K562 (cell line): Measurements from ENCODE around the gene ELOVL5. TPM values are rescaled to one million over a fixed set of nuclear protein-coding genes. Genes with fewer than 3 reads are reported as not detected.
A peak's percentile ranks its signal among the peaks of the same experiment; 100 is the strongest.

Experiments
- ATAC-seq: fragments of 200-7000 bp; cut with Tn5 transposase; 3 replicates; pipeline ENCODE4 v1.9.1; 2020; ENCODE audit warnings: moderate library complexity
- BruUV-seq: library from RNA; stranded (reverse); fragments of 400-500 nt; replicated peaks from 2 replicates; lab custom pipeline; 2021; lab: Mats Ljungman, UMichigan
- CTCF ChIA-PET: fragments of 300-600 bp; formaldehyde crosslinking; extraction: SDS; loops from one replicate; lab custom pipeline; 2021; ENCODE audit warnings: low intra/inter-chr PET ratio; lab: Yijun Ruan, JAX
- POLR2A ChIA-PET: fragments of 300-600, 350-650 bp; sonication (Branson Sonifier 250); formaldehyde crosslinking; extraction: SDS; loops from one replicate; lab custom pipeline; 2021; ENCODE audit warnings: antibody characterized with exemption, inconsistent platforms; lab: Yijun Ruan, JAX
- DNase-seq, 4 experiments: peaks; one replicate each; pipeline versions ENCODE4 v3.0.0 to v3.0.0-alpha.2; 2011 to 2018; ENCODE audit warnings: low spot score in 3 of 4, mixed read lengths in 3 of 4; ENCODE audit errors: extremely low read depth in 1 of 4
- FAIRE-seq: peaks from 2 replicates; lab custom pipeline; 2011; peaks lifted over from hg19 to GRCh38; lab: Jason Lieb, UNC
- H2AFZ ChIP-seq: 2 replicates; pipeline ENCODE4 v1.6.0; 2011; ENCODE audit warnings: low read depth, low read length, control low read depth, inconsistent platforms
- H3K27ac ChIP-seq: fragments of 200-600 bp; 3 replicates; pipeline ENCODE4 v1.8.0; 2011; ENCODE audit warnings: low read depth, mild to moderate bottlenecking, control low read depth, inconsistent platforms, low read length, moderate library complexity, mixed read lengths; ENCODE audit errors: extremely low read depth
- H3K27me3 ChIP-seq, 2 experiments: fragments of 300-600 bp in 1 of 2; 2 replicates in 1 of 2; 3 replicates in 1 of 2; pipeline versions ENCODE4 v1.6.0 to v1.8.0; 2011; ENCODE audit warnings: inconsistent platforms in 2 of 2, low read length in 2 of 2, mild to moderate bottlenecking in 1 of 2, mixed read lengths in 1 of 2, moderate library complexity in 1 of 2; ENCODE audit not compliant: control insufficient read depth in 2 of 2, insufficient read depth in 2 of 2
- H3K36me3 ChIP-seq: fragments of 300-600 bp; 3 replicates; pipeline ENCODE4 v1.8.0; 2011; ENCODE audit warnings: mild to moderate bottlenecking, low read length, inconsistent platforms; ENCODE audit not compliant: control insufficient read depth, insufficient read depth
- H3K4me1 ChIP-seq, 2 experiments: fragments of 200-600 bp in 1 of 2; replicated peaks in 1 of 2; 2 replicates in 1 of 2; 3 replicates in 1 of 2; pipeline versions ENCODE4 v1.5.1 to v1.8.0; 2011; ENCODE audit warnings: inconsistent platforms in 2 of 2, low read length in 2 of 2, mild to moderate bottlenecking in 1 of 2, mixed read lengths in 1 of 2, moderate library complexity in 1 of 2; ENCODE audit not compliant: control insufficient read depth in 2 of 2, insufficient read depth in 2 of 2
- H3K4me2 ChIP-seq: 2 replicates; pipeline ENCODE4 v1.6.1; 2011; ENCODE audit warnings: low read length, control low read depth, inconsistent platforms, mixed read lengths; ENCODE audit not compliant: insufficient read depth
- H3K4me3 ChIP-seq: fragments of 200-600 bp; sonication (generic), shearing (Covaris generic); 2 replicates; pipeline ENCODE4 v1.5.1; 2016; ENCODE audit warnings: control low read depth, inconsistent platforms
- H3K79me2 ChIP-seq: fragments of 200-600 bp; 3 replicates; pipeline ENCODE4 v1.8.0; 2011; ENCODE audit warnings: low read length, inconsistent platforms; ENCODE audit not compliant: control insufficient read depth, insufficient read depth
- H3K9ac ChIP-seq, 2 experiments: 2 replicates each; pipeline versions ENCODE4 v1.6.0 to v1.6.1; 2011; ENCODE audit warnings: low read depth in 2 of 2, low read length in 2 of 2, control low read depth in 1 of 2, inconsistent platforms in 1 of 2, mild to moderate bottlenecking in 1 of 2, mixed read lengths in 1 of 2; ENCODE audit not compliant: insufficient read depth in 1 of 2
- H3K9me1 ChIP-seq: one replicate; pipeline ENCODE4 v1.6.0; 2011; ENCODE audit warnings: inconsistent platforms, mild to moderate bottlenecking, low read length, moderate library complexity; ENCODE audit not compliant: control insufficient read depth, insufficient read depth
- H3K9me3 ChIP-seq: replicated peaks from 2 replicates; pipeline ENCODE4 v1.5.1; 2011; ENCODE audit warnings: low read depth, low read length, inconsistent platforms; ENCODE audit not compliant: control insufficient read depth, insufficient read depth
- H4K20me1 ChIP-seq: replicated peaks from 2 replicates; pipeline ENCODE4 v1.6.1; 2011; ENCODE audit warnings: low read length, inconsistent platforms, mixed read lengths; ENCODE audit not compliant: control insufficient read depth, insufficient read depth
- BHLHE40 ChIP-seq: IDR thresholded peaks from 2 replicates; pipeline ENCODE4 v1.6.1; 2011; ENCODE audit warnings: low read length, improper control_type of control experiment
- CBFA2T3 ChIP-seq: fragments of 450-650 bp; IDR thresholded peaks from 2 replicates; pipeline ENCODE4 v1.6.1; 2017
- FOSL1 ChIP-seq: fragments of 200-800 bp; sonication (Bioruptor generic); conservative IDR thresholded peaks from 2 replicates; pipeline ENCODE4 v1.6.1; 2016; ENCODE audit warnings: missing genetic modification characterization, missing compliant biosample characterization
- GABPB1 ChIP-seq: sonication (generic); formaldehyde crosslinking; IDR thresholded peaks from 2 replicates; pipeline ENCODE4 v1.8.0; 2022; ENCODE audit warnings: mild to moderate bottlenecking, missing genetic modification reagents
- HDAC3 ChIP-seq: fragments of 450-650 bp; IDR thresholded peaks from 2 replicates; pipeline ENCODE4 v1.6.1; 2018; ENCODE audit warnings: borderline replicate concordance, mild to moderate bottlenecking, moderate library complexity; ENCODE audit not compliant: partially characterized antibody
- HES1 ChIP-seq: fragments of 450-650 bp; IDR thresholded peaks from 2 replicates; pipeline ENCODE4 v1.6.1; 2016; ENCODE audit warnings: low read depth, mild to moderate bottlenecking, moderate library complexity
- HLTF ChIP-seq: fragments of 450-650 bp; IDR thresholded peaks from 2 replicates; pipeline ENCODE4 v1.6.1; 2016
- HMBOX1 ChIP-seq: sonication (generic); IDR thresholded peaks from 2 replicates; pipeline ENCODE4 v1.6.1; 2016
- JUND ChIP-seq, 2 experiments: IDR thresholded peaks; 2 replicates in 1 of 2; 3 replicates in 1 of 2; pipeline ENCODE4 v1.6.1; 2011; ENCODE audit warnings: borderline replicate concordance in 2 of 2, low read depth in 2 of 2, low read length in 2 of 2, improper control_type of control experiment in 1 of 2, missing biosample characterization in 1 of 2, missing genetic modification characterization in 1 of 2, missing genetic modification reagents in 1 of 2
- LCOR ChIP-seq: sonication (generic); formaldehyde crosslinking; IDR thresholded peaks from 2 replicates; pipeline ENCODE4 v1.8.0; 2022; ENCODE audit warnings: mild to moderate bottlenecking, missing genetic modification reagents
- MEF2A ChIP-seq: IDR thresholded peaks from 2 replicates; pipeline ENCODE4 v1.6.1; 2011; ENCODE audit warnings: low read depth, mild to moderate bottlenecking, low read length, moderate library complexity; ENCODE audit not compliant: control insufficient read depth
- MLX ChIP-seq, 2 experiments: fragments of 450-650 bp in 1 of 2; sonication (generic) in 1 of 2; formaldehyde crosslinking; conservative IDR thresholded peaks; 2 replicates each; pipeline versions ENCODE4 v1.4.0 to v1.8.1; 2020 to 2022; ENCODE audit warnings: mild to moderate bottlenecking in 1 of 2, missing genetic modification reagents in 1 of 2
- POLR2B ChIP-seq: fragments of 450-650 bp; IDR thresholded peaks from 2 replicates; pipeline ENCODE4 v1.6.1; 2018; ENCODE audit warnings: low read depth; ENCODE audit not compliant: partially characterized antibody
- SMAD4 ChIP-seq: fragments of 250-450 bp; sonication (Bioruptor Pico); conservative IDR thresholded peaks from 2 replicates; pipeline ENCODE4 v1.8.0; 2021; ENCODE audit warnings: inconsistent platforms, mild to moderate bottlenecking, moderate library complexity
- ZFX ChIP-seq: sonication (generic); formaldehyde crosslinking; IDR thresholded peaks from 2 replicates; pipeline ENCODE4 v1.8.0; 2022; ENCODE audit warnings: mild to moderate bottlenecking, missing genetic modification reagents, moderate library complexity
- ZNF140 ChIP-seq: fragments of 250-450 bp; sonication (Bioruptor Pico); IDR thresholded peaks from 2 replicates; pipeline ENCODE4 v1.8.0; 2021; ENCODE audit warnings: moderate library complexity, mild to moderate bottlenecking, inconsistent platforms
- ZNF449 ChIP-seq: fragments of 250-450 bp; sonication (Bioruptor Pico); IDR thresholded peaks from 2 replicates; pipeline ENCODE4 v1.8.0; 2022; ENCODE audit warnings: moderate library complexity, mild to moderate bottlenecking, inconsistent platforms
- ZNF778 ChIP-seq: fragments of 450-650 bp; formaldehyde crosslinking; IDR thresholded peaks from 2 replicates; pipeline ENCODE4 v1.4.0; 2020; ENCODE audit warnings: mild to moderate bottlenecking, moderate library complexity
- WGBS: fragments of 100-300 bp; shearing (Covaris generic); methylation state at CpG from one replicate; pipeline ENCODE4 v1.1.6; 2016; ENCODE audit warnings: low coverage, mixed read lengths; ENCODE audit not compliant: insufficient coverage; ENCODE audit errors: missing lambda C conversion rate; 5-methylcytosine and 5-hydroxymethylcytosine counted together
- in situ Hi-C: fragments of 300-500 bp; cut with MboI; formaldehyde crosslinking; loops from 4 replicates; pipeline ENCODE4 v1.15.0; 2018; ENCODE audit warnings: inconsistent platforms, mixed read lengths
- intact Hi-C: fragments of 100-400 bp; cut with micrococcal nuclease; formaldehyde crosslinking; loops from 2 replicates; pipeline ENCODE4 v1.14.2; 2022
- polyA plus RNA-seq, 8 experiments: library from polyadenylated mRNA; depleted of rRNA in 4 of 8; stranded (reverse) in 5 of 8; unstranded in 3 of 8; fragments of >200 nt; fragmentation: Nextera tagmentation in 2 of 8; fragmentation: Illumina TruSeq in 1 of 8; extraction: Ambion mirVana in 2 of 8; extraction: Trizol in 1 of 8; gene quantifications; 2 replicates each; pipeline versions ENCODE4 v1.2.1 to v1.2.3, GENCODE V29; 2011 to 2014; ENCODE audit warnings: inconsistent platforms in 1 of 8, missing spikeins in 1 of 8
- total RNA-seq, 7 experiments: library from RNA; depleted of rRNA in 6 of 7; stranded (reverse); fragments of >200 nt in 6 of 7; fragmentation: Illumina TruSeq in 2 of 7; extraction: Trizol in 2 of 7; gene quantifications; 2 replicates each; pipeline versions ENCODE4 v1.2.1 to v1.2.3, GENCODE V29; 2011 to 2021; ENCODE audit warnings: low replicate concordance in 1 of 7

The ELOVL5 gene
- total and polyA plus RNA-seq, 9 of the 15 experiments (the other 6 are each of a cell fraction or from before 2014, with no cell fraction given), result 70.6 to 245 (median 132) TPM

- DNase-seq, result peak in 1 of 4 experiments; percentile 17
- BruUV-seq, result no TSS peak
- ChIA-PET CTCF (no interaction called here), POLR2A (no interaction called here)
- Histone ChIP-seq H3K4me2 (no peak overlapping the region), H4K20me1 (no peaks in the 10 kb centered on the region), H3K9me1 (no peaks in the 10 kb centered on the region), H3K36me3 (no peaks in the 10 kb centered on the region), H3K9ac (no peak overlapping the region), H3K9me3 (no peaks in the 10 kb centered on the region), H3K27me3 (peaks cover 0 to 2% of the 10 kb centered on the region in 2 experiments; a peak in 2 of 5 replicates), H3K4me3 (no peak overlapping the region), H3K27ac (no peak overlapping the region), H3K4me1 (no peaks in the 10 kb centered on the region), H3K79me2 (no peaks in the 10 kb centered on the region), H2AFZ (no peak overlapping the region)
- whole genome bisulfite sequencing, result 21% methylated on average over 4 of the region's 4 CpGs
- in situ Hi-C loops, result no loop called here
- peak; percentile 23 for FAIRE-seq
- ATAC-seq, result peak; percentile 58; the same call in 2 of the 3 replicates
- intact Hi-C loops, result no loop called here
- TF ChIP-seq HMBOX1, result no peak
- no peak for TF ChIP-seq POLR2B
- TF ChIP-seq ZNF778 (CRISPR knock-in tag), result no peak
- TF ChIP-seq CBFA2T3, result peak; percentile 70
- no peak for TF ChIP-seq MLX (CRISPR knock-in tag; conservative IDR thresholded peaks at IDR 0.05)
- TF ChIP-seq HLTF, result no peak
- TF ChIP-seq JUND (IDR thresholded peaks at IDR 0.05; ENCODE audit: borderline replicate concordance, low read depth, low read length), result 0 out of 2 replicates have a peak, but pooled peaks have one; percentile 11
- no peak; the same call in 2 of the 3 replicates for TF ChIP-seq JUND (tag; IDR thresholded peaks at IDR 0.05; ENCODE audit: borderline replicate concordance, low read depth, low read length)
- TF ChIP-seq BHLHE40, result peak; percentile 60; the same call in 1 of the 2 replicates
- TF ChIP-seq MEF2A, result 0 out of 2 replicates have a peak, but pooled peaks have one; percentile 15
- TF ChIP-seq ZNF140 (CRISPR knock-in tag), result no peak
- TF ChIP-seq GABPB1, result no peak
- TF ChIP-seq LCOR (CRISPR knock-in tag), result no peak
- 0 out of 2 replicates have a peak, but pooled peaks have one; percentile 18 for TF ChIP-seq HES1
- no peak for TF ChIP-seq ZFX
- TF ChIP-seq ZNF449 (CRISPR knock-in tag), result no peak
- peak; percentile 27 for TF ChIP-seq HDAC3
- peak; percentile 91 for TF ChIP-seq SMAD4 (CRISPR knock-in tag)
- 0 out of 2 replicates have a peak, but pooled peaks have one; percentile 31 for TF ChIP-seq FOSL1
Observed at GRCh38 chr6:53233309-53233708, 115.4 kb downstream of the ELOVL5 start.
